ENCODE results near the gene MS4A6A.
"Not testable (repeated sequence)": the region's sequence is repeated elsewhere in the genome, so short reads cannot be mapped to it uniquely, and the experiment has no call there.

MS4A6A gene

DNA sequence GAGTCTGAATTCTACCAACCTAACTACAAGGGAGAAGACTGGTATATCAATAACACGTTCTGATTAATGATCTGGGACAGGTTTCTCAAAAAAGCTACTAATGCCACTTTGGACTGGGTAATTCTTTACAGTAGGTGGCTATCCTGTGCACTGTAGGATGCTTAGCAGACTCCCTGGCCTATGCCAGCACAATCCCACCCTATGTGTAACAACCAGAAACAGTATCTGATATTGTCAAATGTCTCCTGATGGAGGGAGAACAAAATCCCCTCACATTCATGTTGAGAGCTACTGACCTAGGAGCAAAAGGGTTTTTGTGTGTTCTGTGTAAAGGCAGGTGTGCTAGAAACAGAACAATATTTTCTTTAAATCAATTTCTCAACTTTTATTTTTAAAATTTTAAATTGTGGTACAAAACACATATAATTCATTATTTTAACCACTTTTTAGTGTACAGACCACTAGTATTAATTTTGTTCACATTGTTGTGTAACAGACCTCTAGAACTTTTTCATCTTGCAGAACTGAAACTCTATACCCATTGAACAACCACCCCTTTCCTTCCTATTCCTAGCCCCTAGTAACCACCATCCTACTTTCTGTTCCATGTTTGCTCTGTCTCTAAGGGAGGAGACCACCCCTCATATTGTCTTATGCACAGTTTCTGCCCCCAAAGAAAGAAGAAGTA lies 2.1 kb upstream of the MS4A6A start:
- no peak for DNase-seq (ENCODE audit: low read depth in 1 of 2, low spot score in 1 of 2)

- no peak for DNase-seq (ENCODE audit: low read depth in 1 of 2, low spot score in 1 of 2)
Measured at GRCh38 chr11:60183591-60184205, 815 bp upstream of the MS4A6A start.

DNA sequence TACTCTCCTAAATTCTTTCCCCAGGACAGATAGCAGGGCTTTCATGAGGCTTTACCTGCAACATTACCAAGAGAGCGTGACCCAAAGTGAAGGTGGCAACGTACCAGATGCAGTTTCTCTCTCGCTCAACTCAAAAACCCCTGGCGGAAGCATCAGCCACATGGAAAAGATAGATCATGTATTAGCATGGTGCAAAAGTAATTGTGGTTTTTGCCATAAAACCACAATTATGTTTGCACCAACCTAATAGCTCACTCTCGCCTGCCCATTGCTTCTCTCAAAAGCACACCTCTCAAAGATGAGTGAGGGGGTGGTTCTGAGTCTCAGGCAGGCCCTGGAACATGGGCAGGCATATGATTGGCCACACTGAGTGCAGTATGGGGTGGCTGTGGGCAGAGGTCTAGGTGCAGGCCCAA lies 7.0 kb downstream of the MS4A6A start:
- no peak for DNase-seq (ENCODE audit: low read depth in 1 of 2, low spot score in 1 of 2)

GRCh38 chr11:60172011-60172410 lies 10.9 kb downstream of the MS4A6A start:
- no peak for DNase-seq (ENCODE audit: low read depth in 1 of 2, low spot score in 1 of 2)

- DNase-seq (ENCODE audit: low read depth in 1 of 2, low spot score in 1 of 2), result no peak
Measured at GRCh38 chr11:60170566-60170965, 12.3 kb downstream of the MS4A6A start.

- DNase-seq (ENCODE audit: low read depth in 1 of 2, low spot score in 1 of 2), result no peak
Measured at GRCh38 chr11:60169264-60169915, 13.5 kb downstream of the MS4A6A start.

DNA sequence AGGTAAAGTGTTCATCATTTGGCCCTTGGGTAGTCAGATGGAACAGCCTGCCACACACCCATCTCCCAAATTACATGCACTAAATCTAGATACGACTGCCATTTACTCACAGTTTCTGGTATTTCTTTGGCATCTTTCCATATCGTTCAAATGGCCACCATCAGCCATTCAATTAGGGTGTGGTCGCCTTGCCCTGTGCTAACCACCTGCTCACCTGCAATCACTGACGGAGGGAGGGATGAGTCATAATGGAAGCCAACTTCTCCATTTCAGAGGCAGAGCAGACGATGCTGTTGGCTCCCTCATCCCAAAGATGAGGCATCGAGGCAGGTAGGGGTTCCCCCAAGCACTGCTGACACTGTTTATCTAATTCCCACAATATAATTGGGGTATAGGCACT lies 14.6 kb downstream of the MS4A6A start:
- DNase-seq (ENCODE audit: low read depth in 1 of 2, low spot score in 1 of 2), result no peak

DNA sequence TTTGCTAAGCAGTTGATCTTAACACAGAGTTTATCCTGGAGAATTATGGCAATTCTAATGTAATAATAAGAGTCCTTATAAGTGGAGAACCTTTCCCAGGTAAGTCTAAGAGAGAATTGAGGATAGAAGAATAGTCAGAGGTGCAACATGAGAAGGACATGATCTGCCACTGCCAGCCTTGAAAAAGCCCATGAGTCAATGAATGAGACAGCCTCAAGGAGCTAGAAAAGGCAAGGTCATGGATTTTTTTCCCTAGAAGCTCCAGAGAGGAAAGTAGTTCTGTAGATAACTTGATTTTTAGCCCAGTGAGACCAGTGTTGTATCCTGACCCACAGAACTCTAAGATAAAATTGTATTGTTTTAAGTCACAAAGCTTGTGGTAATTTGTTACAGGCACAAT lies 16.9 kb downstream of the MS4A6A start:
- DNase-seq (ENCODE audit: low read depth in 1 of 2, low spot score in 1 of 2), result no peak

DNA sequence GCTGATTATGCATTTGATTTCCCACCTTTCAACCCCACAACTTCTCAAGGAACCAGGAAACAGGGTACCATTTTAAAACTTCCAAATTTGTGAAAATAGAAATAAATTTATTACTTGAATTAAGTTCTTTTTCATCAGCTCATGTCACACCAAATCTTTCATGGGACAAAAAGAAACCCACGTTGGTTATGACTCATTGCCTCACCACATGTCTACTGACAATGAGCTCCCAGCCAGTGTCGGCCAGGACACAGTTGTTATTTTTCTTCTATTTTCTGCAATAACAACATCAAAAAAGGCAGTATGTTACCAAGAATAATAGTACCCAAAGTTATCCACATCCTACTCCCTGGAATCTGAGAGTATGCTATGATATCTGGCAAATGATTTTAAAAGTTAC lies 17.3 kb downstream of the MS4A6A start:
- DNase-seq (ENCODE audit: low read depth in 1 of 2, low spot score in 1 of 2), result no peak

DNA sequence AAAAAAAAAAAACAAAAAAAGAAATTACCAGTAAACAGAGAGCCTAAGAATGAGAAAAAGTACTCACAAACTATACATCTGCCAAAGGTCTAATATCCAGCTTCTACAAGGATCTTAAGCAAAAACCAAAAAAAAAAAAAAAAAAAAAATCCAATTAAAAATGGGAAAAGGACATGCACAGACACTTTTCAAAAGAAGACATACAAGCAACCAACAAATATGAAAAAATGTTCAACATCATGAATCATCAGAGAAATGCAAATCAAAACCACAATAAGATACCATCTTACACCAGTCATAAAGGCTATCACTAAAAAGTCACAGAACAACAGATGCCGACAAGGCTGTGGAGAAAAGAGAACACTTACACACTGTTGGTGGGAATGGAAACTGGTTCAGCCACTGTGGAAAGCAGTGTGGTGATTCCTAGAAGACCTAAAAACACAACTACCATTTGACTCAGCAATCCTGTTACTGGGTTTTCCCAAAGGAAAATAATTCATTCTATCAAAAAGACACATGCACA lies 18.3 kb downstream of the MS4A6A start:
- no peak for DNase-seq (ENCODE audit: low read depth in 1 of 2, low spot score in 1 of 2)

DNA sequence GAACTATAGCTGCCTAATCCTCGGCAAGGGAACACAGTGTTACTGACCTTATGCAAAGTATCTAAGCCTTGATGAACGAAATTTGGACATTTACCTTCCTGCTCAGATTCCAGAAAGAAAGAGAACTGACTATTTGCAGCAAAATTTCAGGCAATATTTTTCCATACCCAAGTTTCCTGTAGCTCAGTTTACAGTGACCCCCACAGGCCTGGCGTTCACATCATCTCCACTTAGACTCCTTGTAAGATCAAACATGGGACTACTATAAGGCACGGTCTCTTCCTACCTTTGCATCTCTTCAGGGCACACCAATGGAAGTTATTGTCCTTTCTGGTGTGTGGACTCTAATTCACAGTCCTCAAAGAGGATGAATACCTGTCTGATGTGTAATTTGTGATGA lies 21.1 kb downstream of the MS4A6A start:
- no peak for DNase-seq (ENCODE audit: low read depth in 1 of 2, low spot score in 1 of 2)

- DNase-seq (ENCODE audit: low read depth in 1 of 2, low spot score in 1 of 2), result no peak
Measured at GRCh38 chr11:60161107-60161506, 21.8 kb downstream of the MS4A6A start.

DNA sequence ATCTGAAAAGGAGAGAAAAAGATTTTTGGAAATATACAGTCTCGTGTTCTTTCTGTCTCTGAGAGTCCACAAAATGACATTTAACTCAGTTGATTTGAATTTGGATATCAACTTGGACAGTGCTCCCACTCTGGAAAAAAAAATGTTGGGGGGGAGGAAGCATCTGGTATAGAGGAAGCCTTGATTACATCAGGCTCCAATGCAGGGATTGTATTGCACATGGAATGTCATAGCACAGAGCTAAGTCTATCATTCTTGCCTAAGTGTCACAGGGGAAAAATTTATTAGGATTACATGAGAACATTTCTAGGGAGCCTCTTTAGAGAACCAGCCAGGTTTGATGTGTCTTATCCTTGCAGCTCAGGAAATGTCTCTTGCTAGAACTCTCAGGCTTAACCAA lies 23.0 kb downstream of the MS4A6A start:
- no peak for DNase-seq (ENCODE audit: low read depth in 1 of 2, low spot score in 1 of 2)

- no peak for DNase-seq (ENCODE audit: low read depth in 1 of 2, low spot score in 1 of 2)
Measured at GRCh38 chr11:60159284-60159683, 23.6 kb downstream of the MS4A6A start.

GRCh38 chr11:60158636-60159035 lies 24.2 kb downstream of the MS4A6A start:
- no peak for DNase-seq (ENCODE audit: low read depth in 1 of 2, low spot score in 1 of 2)

DNA sequence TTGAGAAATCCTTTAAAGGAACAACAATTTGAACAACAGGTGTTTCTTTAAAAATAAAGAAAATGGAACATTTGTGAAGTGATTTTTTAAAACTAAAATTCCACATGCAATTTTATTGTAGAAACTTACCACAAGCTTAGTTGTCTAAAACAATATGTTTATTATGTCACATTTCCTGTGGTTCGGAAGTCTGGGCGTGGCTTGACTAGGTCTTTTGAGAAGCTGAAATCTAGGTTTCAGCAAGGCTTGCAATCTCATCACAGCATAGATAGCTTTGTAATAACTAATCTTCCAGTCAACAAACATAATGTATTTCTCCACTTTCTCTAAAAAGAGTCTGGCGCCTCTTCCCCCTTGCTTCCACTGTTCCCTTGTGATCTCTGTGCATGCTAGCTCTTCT lies 27.0 kb downstream of the MS4A6A start:
- no peak for DNase-seq (ENCODE audit: low read depth in 1 of 2, low spot score in 1 of 2)

GRCh38 chr11:60152727-60153126 lies 30.2 kb downstream of the MS4A6A start:
- not testable (repeated sequence) for DNase-seq (ENCODE audit: low read depth in 1 of 2, low spot score in 1 of 2)

- DNase-seq (ENCODE audit: low read depth in 1 of 2, low spot score in 1 of 2), result no peak
Measured at GRCh38 chr11:60150279-60150678, 32.6 kb downstream of the MS4A6A start.

GRCh38 chr11:60145677-60146076 lies 37.2 kb downstream of the MS4A6A start:
- DNase-seq (ENCODE audit: low read depth in 1 of 2, low spot score in 1 of 2), result no peak

GRCh38 chr11:60143768-60144167 lies 39.1 kb downstream of the MS4A6A start:
- no peak for DNase-seq (ENCODE audit: low read depth in 1 of 2, low spot score in 1 of 2)

GRCh38 chr11:60133917-60134316 lies 49.0 kb downstream of the MS4A6A start:
- no peak for DNase-seq (ENCODE audit: low read depth in 1 of 2, low spot score in 1 of 2)

- no peak for DNase-seq (ENCODE audit: low read depth in 1 of 2, low spot score in 1 of 2)
Measured at GRCh38 chr11:60131912-60132311, 51.0 kb downstream of the MS4A6A start.

Data from stimulated activated CD4-positive, alpha-beta T cell treated with anti-CD3 and anti-CD28 coated beads, Interleukin-15, amount 100 ng/mL, for 1 hour (primary cell).